B cell (primary cell): ENCODE data around the gene SYT3. TPM values are rescaled to one million over a fixed set of nuclear protein-coding genes. Genes with fewer than 3 reads are reported as not detected.

Experiments used
- ATAC-seq: fragments of 200-7000 bp; cut with Tn5 transposase; one replicate; pipeline ENCODE4 v1.10.0; 2021; ENCODE audit warnings: low read depth, mild to moderate bottlenecking, moderate number of reproducible peaks, moderate library complexity
- CTCF ChIA-PET: fragments of 350-600 bp; sonication (Branson Sonifier 250); formaldehyde crosslinking; loops from one replicate; lab custom pipeline; 2021; ENCODE audit warnings: antibody characterized with exemption, inconsistent platforms; lab: Charles Lee
- POLR2A ChIA-PET: fragments of 350-600 bp; sonication (Branson Sonifier 250); formaldehyde crosslinking; loops from one replicate; lab custom pipeline; 2021; ENCODE audit warnings: antibody characterized with exemption; lab: Charles Lee
- DNase-seq: peaks from one replicate; pipeline ENCODE4 v3.0.0; 2013
- H2AFZ ChIP-seq: 2 replicates; pipeline ENCODE4 v1.6.1; 2012; ENCODE audit warnings: mild to moderate bottlenecking, low read depth, low read length; ENCODE audit not compliant: insufficient read depth, poor library complexity, severe bottlenecking
- H3K27ac ChIP-seq, 2 donors: 1 replicate in 1 of 2; 2 replicates in 1 of 2; pipeline ENCODE4 v1.5.1; 2012 to 2013; ENCODE audit warnings: low read length in 2 of 2, mild to moderate bottlenecking in 2 of 2, moderate library complexity in 1 of 2
- H3K27me3 ChIP-seq, 4 experiments: fragments of 200-600 bp in 1 of 4; sonication (generic) in 1 of 4; replicated peaks in 1 of 4; 1 replicate in 2 of 4; 2 replicates in 2 of 4; pipeline versions ENCODE4 v1.6.1 to v1.7.0; 2013 to 2016; ENCODE audit warnings: low read length in 3 of 4, mild to moderate bottlenecking in 2 of 4, mixed read lengths in 1 of 4, moderate library complexity in 1 of 4; ENCODE audit not compliant: insufficient read depth in 4 of 4, control insufficient read depth in 3 of 4; ENCODE audit errors: control extremely low read depth in 1 of 4
- H3K36me3 ChIP-seq, 2 experiments: replicated peaks in 1 of 2; 1 replicate in 1 of 2; 2 replicates in 1 of 2; pipeline versions ENCODE4 v1.6.1 to v1.7.1; 2013; ENCODE audit warnings: low read length in 1 of 2; ENCODE audit not compliant: insufficient read depth in 2 of 2, control insufficient read depth in 1 of 2; ENCODE audit errors: control extremely low read depth in 1 of 2, extremely low read depth in 1 of 2
- H3K4me1 ChIP-seq, 2 donors: fragments of 200-600 bp in 1 of 2; sonication (generic) in 1 of 2; 1 replicate in 1 of 2; 2 replicates in 1 of 2; pipeline versions ENCODE4 v1.5.1 to v1.6.1; 2013 to 2017; ENCODE audit warnings: low read length in 2 of 2; ENCODE audit not compliant: control insufficient read depth in 2 of 2, insufficient read depth in 2 of 2
- H3K4me2 ChIP-seq: replicated peaks from 2 replicates; pipeline ENCODE3; 2012; ENCODE audit warnings: mild to moderate bottlenecking, low read depth, low read length; ENCODE audit not compliant: poor library complexity, severe bottlenecking
- H3K4me3 ChIP-seq, 5 experiments: fragments of 200-600 bp in 1 of 5; sonication (generic) in 1 of 5; 1 replicate in 3 of 5; 2 replicates in 2 of 5; pipeline versions ENCODE4 v1.5.1 to v1.7.0; 2011 to 2016; ENCODE audit warnings: low read length in 4 of 5, mild to moderate bottlenecking in 4 of 5, low read depth in 2 of 5, control low read depth in 1 of 5, moderate library complexity in 1 of 5; ENCODE audit not compliant: insufficient read depth in 1 of 5; ENCODE audit errors: control extremely low read depth in 1 of 5, extremely low read depth in 1 of 5
- H3K79me2 ChIP-seq: fragments of 200-600 bp; sonication (generic); one replicate; pipeline ENCODE4 v1.6.0; 2016; ENCODE audit warnings: low read length; ENCODE audit not compliant: control insufficient read depth, insufficient read depth
- H3K9ac ChIP-seq: fragments of 200-600 bp; sonication (generic); 2 replicates; pipeline ENCODE4 v1.6.1; 2017; ENCODE audit warnings: mild to moderate bottlenecking, low read length, moderate library complexity
- H3K9me3 ChIP-seq, 3 donors: one replicate each; pipeline versions ENCODE4 v1.6.1 to v1.7.1; 2013; ENCODE audit warnings: low read length in 2 of 3; ENCODE audit not compliant: control insufficient read depth in 2 of 3, insufficient read depth in 1 of 3; ENCODE audit errors: control extremely low read depth in 1 of 3
- H4K20me1 ChIP-seq: 2 replicates; pipeline ENCODE4 v1.6.0; 2012; ENCODE audit warnings: mild to moderate bottlenecking, low read length; ENCODE audit not compliant: insufficient read depth, control insufficient read depth, poor library complexity, severe bottlenecking
- H3K27ac Mint-ChIP-seq: one replicate; pipeline ENCODE4 v1.8.0; 2021; ENCODE audit warnings: mixed read lengths
- H3K27me3 Mint-ChIP-seq: one replicate; pipeline ENCODE4 v1.8.0; 2021; ENCODE audit warnings: mixed read lengths
- H3K4me1 Mint-ChIP-seq: one replicate; pipeline ENCODE4 v1.8.0; 2021; ENCODE audit warnings: mixed read lengths
- H3K4me3 Mint-ChIP-seq: one replicate; pipeline ENCODE4 v1.8.0; 2021; ENCODE audit warnings: mixed read lengths
- H3K9me3 Mint-ChIP-seq: one replicate; pipeline ENCODE4 v1.8.0; 2022; ENCODE audit warnings: mixed read lengths; ENCODE audit not compliant: insufficient read depth
- EZH2 ChIP-seq: IDR thresholded peaks from 2 replicates; pipeline ENCODE4 v1.6.1; 2012; ENCODE audit warnings: borderline replicate concordance, low read depth, mild to moderate bottlenecking, moderate library complexity, low read length; ENCODE audit not compliant: insufficient read depth, poor library complexity, severe bottlenecking
- WGBS: methylation state at CpG from one replicate; pipeline ENCODE4 v1.1.5; 2013; ENCODE audit warnings: missing lambda C conversion rate; ENCODE audit not compliant: insufficient coverage; 5-methylcytosine and 5-hydroxymethylcytosine counted together
- intact Hi-C: fragments of 100-400 bp; cut with micrococcal nuclease; formaldehyde crosslinking; loops from one replicate; pipeline ENCODE4 v1.10.0; 2022
- polyA plus RNA-seq: library from polyadenylated mRNA; depleted of rRNA; stranded (reverse); fragments of >200 nt; gene quantifications from 2 replicates; pipeline ENCODE4 v1.2.3, GENCODE V29; 2012
- total RNA-seq, 2 donors: library from RNA; stranded (reverse); fragments of 120-200 nt in 1 of 2; gene quantifications; 1 replicate in 1 of 2; 2 replicates in 1 of 2; pipeline versions ENCODE4 v1.2.3 to v1.2.4, GENCODE V29; 2013 to 2022
- TF ChIP-seq, protein P1 (sequence below): fragments of 200-600 bp; IDR thresholded peaks from one replicate; pipeline ENCODE4 v1.8.0; 2022; ENCODE audit warnings: antibody characterized with exemption, mild to moderate bottlenecking

Gene SYT3
- total and polyA plus RNA-seq, 2 donors (not counting 1 experiment from before 2014, with no cell fraction given): 0.09 to 0.17 TPM

DNA sequence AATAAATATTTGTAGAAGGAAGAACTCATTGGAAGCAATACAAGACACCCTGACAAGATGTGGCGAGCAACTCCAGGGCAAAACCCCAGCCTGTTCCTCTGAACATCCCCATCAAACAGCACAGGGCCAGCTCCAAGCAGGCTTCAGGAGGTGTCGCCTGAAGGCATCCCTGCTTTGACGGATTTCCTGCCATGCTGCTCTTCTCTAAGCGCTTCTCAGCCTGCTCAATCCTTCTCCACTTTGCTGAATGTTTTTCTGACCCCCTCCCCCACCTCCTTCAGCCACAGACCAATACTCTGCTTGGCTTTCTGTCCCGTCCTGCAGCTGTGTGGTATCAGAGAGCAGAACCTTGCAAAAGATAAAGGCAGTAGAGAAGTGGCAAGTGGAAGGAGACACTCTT lies 38.0 kb upstream of the SYT3 start:
- Mint-ChIP-seq H3K9me3 (peaks cover 3% of the 10 kb centered on the region), H3K4me1 (peaks cover 18% of the 10 kb centered on the region), H3K27ac (peak overlapping the region; percentile 59), H3K27me3 (peaks cover 22% of the 10 kb centered on the region), H3K4me3 (peak overlapping the region; percentile 16)
- WGBS: 70% methylated on average over 3 of the region's 5 CpGs
- Histone ChIP-seq H3K36me3 (no peaks in the 10 kb centered on the region), H3K9ac (no peak overlapping the region), H3K4me3 (no peak overlapping the region), H2AFZ (no peak overlapping the region), H3K4me1 (peaks cover 12 to 13% of the 10 kb centered on the region in 2 donors), H3K27ac (no peak overlapping the region), H3K27me3 (peaks cover 0 to 7% (median 0%) of the 10 kb centered on the region in 4 experiments), H3K79me2 (no peaks in the 10 kb centered on the region), H4K20me1 (no peaks in the 10 kb centered on the region), H3K9me3 (peaks cover 0 to 37% (median 2%) of the 10 kb centered on the region in 3 donors), H3K4me2 (no peak overlapping the region)
- no peak for TF ChIP-seq EZH2
- TF ChIP-seq, protein P1, sequence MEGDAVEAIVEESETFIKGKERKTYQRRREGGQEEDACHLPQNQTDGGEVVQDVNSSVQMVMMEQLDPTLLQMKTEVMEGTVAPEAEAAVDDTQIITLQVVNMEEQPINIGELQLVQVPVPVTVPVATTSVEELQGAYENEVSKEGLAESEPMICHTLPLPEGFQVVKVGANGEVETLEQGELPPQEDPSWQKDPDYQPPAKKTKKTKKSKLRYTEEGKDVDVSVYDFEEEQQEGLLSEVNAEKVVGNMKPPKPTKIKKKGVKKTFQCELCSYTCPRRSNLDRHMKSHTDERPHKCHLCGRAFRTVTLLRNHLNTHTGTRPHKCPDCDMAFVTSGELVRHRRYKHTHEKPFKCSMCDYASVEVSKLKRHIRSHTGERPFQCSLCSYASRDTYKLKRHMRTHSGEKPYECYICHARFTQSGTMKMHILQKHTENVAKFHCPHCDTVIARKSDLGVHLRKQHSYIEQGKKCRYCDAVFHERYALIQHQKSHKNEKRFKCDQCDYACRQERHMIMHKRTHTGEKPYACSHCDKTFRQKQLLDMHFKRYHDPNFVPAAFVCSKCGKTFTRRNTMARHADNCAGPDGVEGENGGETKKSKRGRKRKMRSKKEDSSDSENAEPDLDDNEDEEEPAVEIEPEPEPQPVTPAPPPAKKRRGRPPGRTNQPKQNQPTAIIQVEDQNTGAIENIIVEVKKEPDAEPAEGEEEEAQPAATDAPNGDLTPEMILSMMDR: no peak
- no peak for DNase-seq
- ChIA-PET CTCF (interaction anchor here (1.1 kb wide), 1 partner anchor 8 kb away, joined by 3 read pairs; no protein-coding TSS in a partner anchor), POLR2A (no interaction called here)
- intact Hi-C loops: no loop called here
- no peak for ATAC-seq

DNA sequence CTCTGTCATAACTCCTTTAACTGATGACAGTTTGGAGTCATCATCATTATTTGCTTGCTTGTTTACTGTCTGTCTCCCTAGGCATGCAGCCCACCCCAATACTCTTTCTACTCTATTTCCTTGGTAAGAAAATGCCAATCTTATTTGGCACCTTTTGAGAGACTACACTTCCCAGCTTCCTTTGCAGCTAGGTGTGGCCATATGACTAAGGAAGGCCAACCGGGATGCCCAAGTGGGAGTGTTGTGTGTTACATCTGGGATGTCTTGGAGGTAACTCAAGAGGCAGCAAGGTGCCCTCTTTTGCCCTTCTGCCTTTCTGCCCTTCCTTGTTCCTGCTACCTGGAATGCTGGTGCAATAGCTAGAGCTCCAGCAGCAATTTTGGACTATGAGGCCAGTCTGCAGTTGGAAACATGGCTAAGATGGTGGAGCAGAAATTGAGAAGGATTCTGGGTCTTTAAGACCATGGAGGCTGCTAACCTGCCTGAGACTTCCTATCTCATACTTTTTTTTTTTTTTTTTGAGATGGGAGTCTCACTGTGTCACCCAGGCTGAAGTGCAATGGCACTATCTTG lies 37.0 kb upstream of the SYT3 start:
- no peak overlapping the region for H3K4me3 Mint-ChIP-seq
- peaks cover 12 to 13% of the 10 kb centered on the region in 2 donors for H3K4me1 ChIP-seq
- peaks cover 3% of the 10 kb centered on the region for H3K9me3 Mint-ChIP-seq
- TF ChIP-seq EZH2: no peak
- TF ChIP-seq, protein P1: no peak
- H3K4me3 ChIP-seq: no peak overlapping the region
- POLR2A ChIA-PET: no interaction called here
- H3K4me2 ChIP-seq: no peak overlapping the region
- peaks cover 0 to 37% (median 2%) of the 10 kb centered on the region in 3 donors for H3K9me3 ChIP-seq
- intact Hi-C loops: no loop called here
- no peak overlapping the region for H2AFZ ChIP-seq
- 63% methylated on average over 1 of the region's 1 CpG for WGBS
- H4K20me1 ChIP-seq: no peaks in the 10 kb centered on the region
- H3K79me2 ChIP-seq: no peaks in the 10 kb centered on the region
- no peak overlapping the region for H3K27ac ChIP-seq
- ATAC-seq (no peak), DNase-seq (no peak)
- H3K27me3 Mint-ChIP-seq: peaks cover 27% of the 10 kb centered on the region
- no peaks in the 10 kb centered on the region for H3K36me3 ChIP-seq
- H3K27ac Mint-ChIP-seq: no peak overlapping the region
- CTCF ChIA-PET: no interaction called here
- peaks cover 0 to 6% (median 1%) of the 10 kb centered on the region in 4 experiments for H3K27me3 ChIP-seq
- peaks cover 18% of the 10 kb centered on the region for H3K4me1 Mint-ChIP-seq
- H3K9ac ChIP-seq: no peak overlapping the region
